Measurements from ENCODE around the gene DCST2.
"Not testable (repeated sequence)": the region's sequence is repeated elsewhere in the genome, so short reads cannot be mapped to it uniquely, and the experiment has no call there.

Gene DCST2

DNA sequence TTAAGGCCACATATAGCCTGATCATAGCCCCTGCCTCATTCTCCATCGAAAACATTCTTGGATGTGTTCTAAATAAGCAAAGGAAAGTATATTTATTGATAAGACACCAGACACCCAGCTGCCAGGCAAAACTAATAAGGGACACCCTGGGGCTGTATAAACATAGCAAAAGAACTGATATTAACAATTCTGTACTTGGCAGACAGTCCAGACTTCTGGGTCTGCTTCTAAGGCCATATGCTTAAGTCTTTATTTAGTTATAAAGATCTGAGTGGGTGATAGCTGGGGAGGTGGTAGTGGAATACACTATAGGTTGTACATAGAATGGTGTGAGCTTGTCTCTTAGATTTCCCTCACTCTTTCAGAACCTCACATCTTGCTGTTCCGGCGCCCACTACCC lies 55.2 kb downstream of the DCST2 start:
- no peak for DNase-seq
- POLR2A ChIA-PET: no interaction called here
- peaks cover 0 to 16% (median 4%) of the 10 kb centered on the region in 4 experiments for H3K36me3 ChIP-seq (ENCODE audit: control insufficient read depth in 4 of 4, insufficient read depth in 4 of 4, low read length in 3 of 4)
- CTCF ChIA-PET: interaction anchor here (1.0 to 20.2 kb wide), 7 partner anchors 9 to 82 kb away, joined by 3 to 320 read pairs (median 6); partner anchors contain the start of genes LENEP, PBXIP1 and ZBTB7B
- peak overlapping the region in 1 of 7 experiments; percentile 26 for H3K4me3 ChIP-seq (ENCODE audit: control insufficient read depth in 1 of 7, extremely low read depth in 1 of 7, insufficient read depth in 4 of 7, low read depth in 2 of 7, low read length in 6 of 7)
- H3K9me3 ChIP-seq (ENCODE audit: control extremely low read depth in 1 of 5, control insufficient read depth in 4 of 5, insufficient read depth in 2 of 5, low read depth in 1 of 5, low read length in 4 of 5): no peaks in the 10 kb centered on the region
- peak overlapping the region; percentile 11 to 98 for H3K27ac ChIP-seq (ENCODE audit: insufficient read depth in 1 of 2, low read depth in 1 of 2, low read length in 2 of 2, poor library complexity in 1 of 2, severe bottlenecking in 2 of 2)
- peaks cover 38 to 50% (median 49%) of the 10 kb centered on the region in 4 experiments for H3K4me1 ChIP-seq (ENCODE audit: control extremely low read depth in 1 of 4, control insufficient read depth in 4 of 4, insufficient read depth in 4 of 4, low read length in 3 of 4)
- no peaks in the 10 kb centered on the region for H3K27me3 ChIP-seq (replicated peaks in 2 of 5; ENCODE audit: control insufficient read depth in 4 of 5, insufficient read depth in 5 of 5, low read length in 4 of 5)
- WGBS (ENCODE audit: insufficient coverage): no CpG with 5 or more reads among the region's 3 CpGs

DNA sequence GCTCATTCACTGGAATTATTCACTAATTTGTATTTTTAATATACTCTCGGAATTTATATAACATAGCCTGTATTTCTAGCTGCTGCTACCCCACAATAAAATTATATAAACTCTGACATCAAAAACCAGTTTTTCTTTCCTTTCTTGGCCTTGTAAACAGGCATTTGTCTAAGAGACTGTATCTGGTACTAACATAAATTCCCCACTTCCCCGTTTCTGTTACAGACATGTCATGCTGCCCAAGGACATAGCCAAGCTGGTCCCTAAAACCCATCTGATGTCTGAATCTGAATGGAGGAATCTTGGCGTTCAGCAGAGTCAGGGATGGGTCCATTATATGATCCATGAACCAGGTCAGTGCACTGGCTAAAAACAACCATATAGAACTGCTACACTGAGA lies 55.8 kb downstream of the DCST2 start:
- H3K27ac ChIP-seq (ENCODE audit: insufficient read depth in 1 of 2, low read depth in 1 of 2, low read length in 2 of 2, poor library complexity in 1 of 2, severe bottlenecking in 2 of 2): peak overlapping the region; percentile 11 to 98

DNA sequence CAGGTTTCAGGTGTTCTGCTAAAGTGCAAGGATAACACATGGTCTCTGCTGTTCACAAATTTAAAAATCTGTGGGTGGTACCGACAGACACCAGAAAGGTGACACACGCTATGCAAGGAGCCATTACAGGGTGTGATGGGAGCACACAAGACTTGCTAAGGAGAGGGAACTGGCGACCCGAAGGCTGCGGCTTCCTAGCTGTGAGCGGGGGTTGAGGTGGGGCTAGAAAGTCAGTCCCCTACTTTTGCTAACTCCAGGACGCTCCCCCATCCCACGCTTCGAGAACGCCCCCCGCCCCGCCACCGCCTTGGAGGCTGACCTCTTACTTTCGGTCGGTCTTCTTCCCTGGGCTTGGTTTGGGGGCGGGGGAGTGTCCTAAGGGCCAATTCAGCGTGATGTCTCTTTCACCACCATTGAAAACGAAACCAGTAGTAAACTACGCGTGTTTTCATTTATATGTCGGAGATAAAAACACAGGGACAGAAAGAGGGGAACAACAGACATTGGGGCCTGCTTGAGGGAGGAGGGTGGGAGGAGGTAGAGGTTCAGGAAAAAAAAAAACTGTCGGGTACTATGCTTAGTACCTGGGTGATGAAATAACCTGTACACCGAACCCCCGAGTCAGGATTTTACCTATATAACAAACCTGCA lies 58.0 kb downstream of the DCST2 start:
- Histone ChIP-seq H3K4me3 (ENCODE audit: control insufficient read depth in 1 of 7, extremely low read depth in 1 of 7, insufficient read depth in 4 of 7, low read depth in 2 of 7, low read length in 6 of 7) (peak overlapping the region; percentile 49 to 97 (median 89)), H3K4me1 (ENCODE audit: control extremely low read depth in 1 of 4, control insufficient read depth in 4 of 4, insufficient read depth in 4 of 4, low read length in 3 of 4) (peaks cover 32 to 64% (median 61%) of the 10 kb centered on the region in 4 experiments), H3K36me3 (ENCODE audit: control insufficient read depth in 4 of 4, insufficient read depth in 4 of 4, low read length in 3 of 4) (peaks cover 0 to 12% (median 4%) of the 10 kb centered on the region in 4 experiments), H3K27me3 (replicated peaks in 2 of 5; ENCODE audit: control insufficient read depth in 4 of 5, insufficient read depth in 5 of 5, low read length in 4 of 5) (no peaks in the 10 kb centered on the region), H3K27ac (ENCODE audit: insufficient read depth in 1 of 2, low read depth in 1 of 2, low read length in 2 of 2, poor library complexity in 1 of 2, severe bottlenecking in 2 of 2) (peak overlapping the region; percentile 91 to 98), H3K9me3 (ENCODE audit: control extremely low read depth in 1 of 5, control insufficient read depth in 4 of 5, insufficient read depth in 2 of 5, low read depth in 1 of 5, low read length in 4 of 5) (no peaks in the 10 kb centered on the region)
- DNase-seq: peak; percentile 59 to 78 (median 74)
- 0% methylated on average over 19 of the region's 24 CpGs for WGBS (ENCODE audit: insufficient coverage)
- POLR2A ChIA-PET: no interaction called here
- CTCF ChIA-PET: interaction anchor here (1.2 to 20.2 kb wide), 4 partner anchors 11 to 109 kb away, joined by 3 to 320 read pairs (median 5); partner anchors contain the start of genes ADAM15, LENEP and ZBTB7B

More for the DNA sequence above, 55.8 kb downstream of the DCST2 start:
- peak in 1 of 3 donors; percentile 34 for DNase-seq
- H3K9me3 ChIP-seq (ENCODE audit: control extremely low read depth in 1 of 5, control insufficient read depth in 4 of 5, insufficient read depth in 2 of 5, low read depth in 1 of 5, low read length in 4 of 5); H3K27me3 ChIP-seq (replicated peaks in 2 of 5; ENCODE audit: control insufficient read depth in 4 of 5, insufficient read depth in 5 of 5, low read length in 4 of 5): not testable (repeated sequence)
- H3K4me3 ChIP-seq (ENCODE audit: control insufficient read depth in 1 of 7, extremely low read depth in 1 of 7, insufficient read depth in 4 of 7, low read depth in 2 of 7, low read length in 6 of 7): peak overlapping the region in 3 of 7 experiments; percentile 21 to 45 (median 26)
- ChIA-PET POLR2A (interaction anchor here (0.6 kb wide), 1 partner anchor 34 kb away, joined by 3 read pairs; no protein-coding TSS in a partner anchor), CTCF (interaction anchor here (1.1 to 20.2 kb wide), 4 partner anchors 10 to 82 kb away, joined by 4 to 320 read pairs (median 14); partner anchors contain the start of genes LENEP, PBXIP1 and ZBTB7B)
- peaks cover 0 to 16% (median 4%) of the 10 kb centered on the region in 4 experiments for H3K36me3 ChIP-seq (ENCODE audit: control insufficient read depth in 4 of 4, insufficient read depth in 4 of 4, low read length in 3 of 4)
- WGBS (ENCODE audit: insufficient coverage): 40% methylated on average over 1 of the region's 3 CpGs
- peaks cover 38 to 54% (median 53%) of the 10 kb centered on the region in 4 experiments for H3K4me1 ChIP-seq (ENCODE audit: control extremely low read depth in 1 of 4, control insufficient read depth in 4 of 4, insufficient read depth in 4 of 4, low read length in 3 of 4)

DNA sequence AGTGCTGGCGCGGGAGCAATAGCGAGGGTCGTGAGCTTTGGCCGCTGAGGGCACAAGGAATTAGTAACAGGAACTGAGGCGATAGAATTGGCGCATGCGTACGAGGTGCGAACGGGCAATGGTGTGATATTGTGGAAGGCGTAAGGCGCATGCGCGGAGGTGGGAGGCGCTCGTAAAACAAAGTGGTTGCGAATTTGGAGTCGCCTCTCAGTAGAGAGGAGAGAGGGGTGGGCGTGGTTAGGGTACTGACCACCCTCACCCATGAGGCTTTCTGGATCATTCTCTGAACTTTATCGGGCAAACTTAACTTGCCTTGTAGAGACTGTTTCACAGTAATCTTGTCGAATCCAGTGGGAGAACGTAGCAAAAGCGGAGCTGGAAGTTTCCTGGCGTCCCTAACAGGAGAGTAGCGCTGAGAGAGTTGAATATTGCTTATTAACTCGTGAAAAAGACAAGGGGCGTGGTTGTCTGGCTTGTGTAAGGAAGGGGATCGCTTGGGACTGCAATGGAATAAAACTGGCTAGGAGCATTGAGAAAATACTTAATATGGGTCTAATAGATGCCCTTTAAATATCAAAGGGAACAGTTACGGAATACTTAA lies 58.7 kb downstream of the DCST2 start:
- no peaks in the 10 kb centered on the region for H3K27me3 ChIP-seq (replicated peaks in 2 of 5; ENCODE audit: control insufficient read depth in 4 of 5, insufficient read depth in 5 of 5, low read length in 4 of 5)
- ChIA-PET CTCF (interaction anchor here (1.4 to 20.2 kb wide), 5 partner anchors 9 to 110 kb away, joined by 3 to 320 read pairs (median 6); partner anchors contain the start of genes FLAD1, LENEP and ZBTB7B), POLR2A (interaction anchor here (0.8 to 1.5 kb wide), 2 partner anchors 14 to 20 kb away, joined by 3 to 5 read pairs; partner anchors contain the start of gene PYGO2)
- peak; percentile 94 to 97 (median 96) for DNase-seq
- peak overlapping the region; percentile 64 to 97 (median 89) for H3K4me3 ChIP-seq (ENCODE audit: control insufficient read depth in 1 of 7, extremely low read depth in 1 of 7, insufficient read depth in 4 of 7, low read depth in 2 of 7, low read length in 6 of 7)
- WGBS (ENCODE audit: insufficient coverage): 0% methylated on average over 29 of the region's 30 CpGs
- H3K4me1 ChIP-seq (ENCODE audit: control extremely low read depth in 1 of 4, control insufficient read depth in 4 of 4, insufficient read depth in 4 of 4, low read length in 3 of 4): peaks cover 32 to 70% (median 67%) of the 10 kb centered on the region in 4 experiments
- H3K9me3 ChIP-seq (ENCODE audit: control extremely low read depth in 1 of 5, control insufficient read depth in 4 of 5, insufficient read depth in 2 of 5, low read depth in 1 of 5, low read length in 4 of 5): no peaks in the 10 kb centered on the region
- H3K36me3 ChIP-seq (ENCODE audit: control insufficient read depth in 4 of 4, insufficient read depth in 4 of 4, low read length in 3 of 4): peaks cover 0 to 12% (median 4%) of the 10 kb centered on the region in 4 experiments
- peak overlapping the region; percentile 91 to 98 for H3K27ac ChIP-seq (ENCODE audit: insufficient read depth in 1 of 2, low read depth in 1 of 2, low read length in 2 of 2, poor library complexity in 1 of 2, severe bottlenecking in 2 of 2)

DNA sequence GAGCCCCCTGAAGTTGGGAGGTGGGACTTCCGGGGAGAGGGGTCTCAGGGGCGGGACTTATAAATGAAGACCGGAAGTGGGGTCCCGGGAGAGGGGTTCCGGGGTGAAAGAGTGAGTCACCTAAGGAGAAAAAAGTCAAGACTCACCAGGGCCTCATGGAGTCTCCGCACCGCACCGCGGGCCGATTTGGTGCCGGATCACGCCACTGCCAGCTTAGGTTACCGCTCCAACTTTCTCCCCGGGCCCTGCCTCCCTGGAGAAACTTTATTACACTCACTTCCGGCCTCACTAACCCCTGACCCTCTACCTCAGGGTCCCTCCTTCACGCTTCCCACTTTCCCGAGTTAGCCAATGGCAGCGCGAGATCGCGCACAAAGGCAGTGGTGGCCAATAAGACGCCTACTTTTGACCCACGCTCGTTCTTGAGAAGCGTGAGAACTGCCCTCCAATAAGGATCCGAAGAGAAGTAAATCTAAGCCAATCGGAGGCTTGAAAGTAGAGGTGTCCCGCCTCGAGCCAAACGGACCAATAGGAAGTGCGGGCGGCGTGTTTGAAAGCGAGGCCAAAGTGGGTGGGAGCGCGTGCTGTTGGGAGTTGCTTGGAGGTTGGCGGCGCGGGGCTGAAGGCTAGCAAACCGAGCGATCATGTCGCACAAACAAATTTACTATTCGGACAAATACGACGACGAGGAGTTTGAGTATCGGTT lies 59.3 kb downstream of the DCST2 start, which contains the start of gene CKS1B:
TSS of gene CKS1B (plus strand) at position 580 of the 706 bp plus-strand sequence. CDS start at position 645, 65 bp downstream.
- H3K36me3 ChIP-seq (ENCODE audit: control insufficient read depth in 4 of 4, insufficient read depth in 4 of 4, low read length in 3 of 4): peaks cover 0 to 7% (median under 1%) of the 10 kb centered on the region in 4 experiments
- CTCF ChIA-PET: interaction anchor here (0.9 to 20.2 kb wide), 9 partner anchors 10 to 111 kb away, joined by 3 to 320 read pairs (median 4); partner anchors contain the start of genes FLAD1, LENEP, PMVK and ZBTB7B
- peak within 1 kb of the TSS; percentile 64 to 97 (median 89) for H3K4me3 ChIP-seq (ENCODE audit: control insufficient read depth in 1 of 7, extremely low read depth in 1 of 7, insufficient read depth in 4 of 7, low read depth in 2 of 7, low read length in 6 of 7)
- peak; percentile 99 to 100 (median 100) for DNase-seq
- H3K27me3 ChIP-seq (replicated peaks in 2 of 5; ENCODE audit: control insufficient read depth in 4 of 5, insufficient read depth in 5 of 5, low read length in 4 of 5): no peaks in the 10 kb centered on the region
- 0% methylated on average over 42 of the region's 47 CpGs for WGBS (ENCODE audit: insufficient coverage)
- H3K9me3 ChIP-seq (ENCODE audit: control extremely low read depth in 1 of 5, control insufficient read depth in 4 of 5, insufficient read depth in 2 of 5, low read depth in 1 of 5, low read length in 4 of 5): no peaks in the 10 kb centered on the region
- peaks cover 32 to 73% (median 72%) of the 10 kb centered on the region in 4 experiments for H3K4me1 ChIP-seq (ENCODE audit: control extremely low read depth in 1 of 4, control insufficient read depth in 4 of 4, insufficient read depth in 4 of 4, low read length in 3 of 4)
- POLR2A ChIA-PET: interaction anchor here (0.8 to 1.7 kb wide), 5 partner anchors 9 to 26 kb away, joined by 3 to 6 read pairs (median 4); partner anchors contain the start of genes FLAD1 and PYGO2
- peak within 1 kb of the TSS; percentile 95 to 98 for H3K27ac ChIP-seq (ENCODE audit: insufficient read depth in 1 of 2, low read depth in 1 of 2, low read length in 2 of 2, poor library complexity in 1 of 2, severe bottlenecking in 2 of 2)

DNA sequence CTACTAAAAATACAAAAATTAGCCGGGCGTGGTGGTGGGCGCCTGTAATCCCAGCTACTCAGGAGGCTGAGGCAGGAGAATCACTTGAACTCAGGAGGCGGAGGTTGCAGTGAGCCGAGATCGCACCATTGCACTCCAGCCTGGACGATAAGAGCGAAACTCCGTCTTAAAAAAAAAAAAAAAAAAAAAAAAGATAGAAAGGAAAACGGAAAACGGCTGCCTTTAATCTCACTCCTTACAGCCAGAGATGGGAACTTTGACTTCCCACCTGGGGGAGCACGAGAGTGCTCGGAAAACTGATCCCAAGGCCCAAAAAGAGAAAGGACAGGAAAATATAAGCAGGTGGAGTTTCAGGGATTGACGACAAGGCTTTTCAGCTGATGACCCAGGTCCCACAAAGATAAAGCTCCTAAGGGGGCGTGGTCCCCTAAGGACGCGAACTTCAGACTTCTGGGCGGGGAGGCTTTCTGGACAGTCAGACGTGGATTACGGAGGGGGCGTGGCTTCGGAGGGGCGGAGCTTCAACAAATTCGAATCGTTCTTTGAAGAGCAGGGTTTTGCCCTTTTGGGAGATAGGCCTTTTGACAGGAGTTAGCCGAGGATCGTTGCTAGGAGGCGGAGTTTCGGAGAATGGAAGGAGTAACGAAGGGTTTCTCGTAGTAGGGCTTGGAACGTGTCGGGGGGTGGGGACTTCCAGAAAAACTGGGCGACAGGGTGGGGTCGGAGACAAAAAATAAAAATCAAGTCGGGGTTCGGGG lies 60.1 kb downstream of the DCST2 start:
- no peaks in the 10 kb centered on the region for H3K9me3 ChIP-seq (ENCODE audit: control extremely low read depth in 1 of 5, control insufficient read depth in 4 of 5, insufficient read depth in 2 of 5, low read depth in 1 of 5, low read length in 4 of 5)
- H3K27me3 ChIP-seq (replicated peaks in 2 of 5; ENCODE audit: control insufficient read depth in 4 of 5, insufficient read depth in 5 of 5, low read length in 4 of 5): no peaks in the 10 kb centered on the region
- peak; percentile 97 to 98 (median 98) for DNase-seq
- peaks cover 32 to 78% (median 71%) of the 10 kb centered on the region in 4 experiments for H3K4me1 ChIP-seq (ENCODE audit: control extremely low read depth in 1 of 4, control insufficient read depth in 4 of 4, insufficient read depth in 4 of 4, low read length in 3 of 4)
- under 1% methylated on average over 24 of the region's 37 CpGs for WGBS (ENCODE audit: insufficient coverage)
- ChIA-PET POLR2A (interaction anchor here (0.9 to 1.7 kb wide), 4 partner anchors 9 to 26 kb away, joined by 3 to 6 read pairs (median 4); partner anchors contain the start of genes FLAD1 and PYGO2), CTCF (interaction anchor here (0.9 to 20.2 kb wide), 8 partner anchors 9 to 44 kb away, joined by 3 to 320 read pairs (median 4); partner anchors contain the start of genes FLAD1, LENEP, PMVK and ZBTB7B)
- peak overlapping the region; percentile 95 to 98 for H3K27ac ChIP-seq (ENCODE audit: insufficient read depth in 1 of 2, low read depth in 1 of 2, low read length in 2 of 2, poor library complexity in 1 of 2, severe bottlenecking in 2 of 2)
- H3K4me3 ChIP-seq (ENCODE audit: control insufficient read depth in 1 of 7, extremely low read depth in 1 of 7, insufficient read depth in 4 of 7, low read depth in 2 of 7, low read length in 6 of 7): peak overlapping the region; percentile 64 to 93 (median 89)
- peaks cover 0 to 7% (median 1%) of the 10 kb centered on the region in 4 experiments for H3K36me3 ChIP-seq (ENCODE audit: control insufficient read depth in 4 of 4, insufficient read depth in 4 of 4, low read length in 3 of 4)
